ENCODE results near the gene PSMB7.

Gene PSMB7

DNA sequence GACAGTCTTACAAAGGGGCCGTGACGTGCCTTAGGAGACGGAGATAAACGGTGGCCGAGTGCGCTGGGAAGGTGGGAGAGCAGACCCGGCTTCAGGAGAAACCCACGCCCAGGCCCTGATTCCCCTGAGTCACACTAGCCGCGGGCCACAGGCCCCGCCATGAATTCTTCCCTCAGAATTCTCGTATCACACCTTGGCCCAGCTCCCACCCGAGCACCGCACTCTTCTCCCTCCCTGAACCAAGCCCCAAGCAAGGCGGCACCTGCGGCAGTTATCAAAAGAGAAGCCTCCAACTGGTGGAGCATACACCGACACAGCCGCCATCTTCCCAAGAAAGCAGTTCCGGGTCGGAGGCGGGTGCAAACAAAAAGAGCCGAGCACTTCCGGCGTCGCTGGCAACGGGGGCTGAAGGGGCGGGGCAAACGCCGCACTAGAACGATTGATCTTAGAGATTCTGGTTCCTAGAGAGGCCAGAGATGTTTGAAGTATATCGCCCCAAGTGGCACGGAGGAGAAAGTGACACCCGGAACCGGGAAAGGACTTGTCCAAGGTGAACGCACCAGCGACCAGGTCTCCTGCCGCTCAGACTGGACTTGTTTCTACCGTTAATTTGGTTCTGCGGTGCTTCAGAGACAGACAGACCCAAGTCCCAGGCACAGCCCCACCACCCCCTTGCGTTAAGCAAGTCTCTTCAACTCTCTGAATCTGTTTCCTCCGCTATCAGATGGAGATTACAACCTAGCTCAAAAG, at the start of gene PSMB7:
Gene PSMB7, minus strand, starts transcription at position 341 of the 750 bp plus-strand sequence. Its CDS starts 17 bp downstream, at position 324.
- peak; percentile 81 for DNase-seq (ENCODE audit: low read depth)
- TF ChIP-seq, protein P1, sequence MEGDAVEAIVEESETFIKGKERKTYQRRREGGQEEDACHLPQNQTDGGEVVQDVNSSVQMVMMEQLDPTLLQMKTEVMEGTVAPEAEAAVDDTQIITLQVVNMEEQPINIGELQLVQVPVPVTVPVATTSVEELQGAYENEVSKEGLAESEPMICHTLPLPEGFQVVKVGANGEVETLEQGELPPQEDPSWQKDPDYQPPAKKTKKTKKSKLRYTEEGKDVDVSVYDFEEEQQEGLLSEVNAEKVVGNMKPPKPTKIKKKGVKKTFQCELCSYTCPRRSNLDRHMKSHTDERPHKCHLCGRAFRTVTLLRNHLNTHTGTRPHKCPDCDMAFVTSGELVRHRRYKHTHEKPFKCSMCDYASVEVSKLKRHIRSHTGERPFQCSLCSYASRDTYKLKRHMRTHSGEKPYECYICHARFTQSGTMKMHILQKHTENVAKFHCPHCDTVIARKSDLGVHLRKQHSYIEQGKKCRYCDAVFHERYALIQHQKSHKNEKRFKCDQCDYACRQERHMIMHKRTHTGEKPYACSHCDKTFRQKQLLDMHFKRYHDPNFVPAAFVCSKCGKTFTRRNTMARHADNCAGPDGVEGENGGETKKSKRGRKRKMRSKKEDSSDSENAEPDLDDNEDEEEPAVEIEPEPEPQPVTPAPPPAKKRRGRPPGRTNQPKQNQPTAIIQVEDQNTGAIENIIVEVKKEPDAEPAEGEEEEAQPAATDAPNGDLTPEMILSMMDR (IDR thresholded peaks at IDR 0.05; ENCODE audit: control insufficient read depth, insufficient read depth, low read depth, low read length, missing control alignments), result peak; percentile 85
- H3K4me3 ChIP-seq (ENCODE audit: control insufficient read depth, low read depth, low read length), result peak within 1 kb of the TSS; percentile 83

DNA sequence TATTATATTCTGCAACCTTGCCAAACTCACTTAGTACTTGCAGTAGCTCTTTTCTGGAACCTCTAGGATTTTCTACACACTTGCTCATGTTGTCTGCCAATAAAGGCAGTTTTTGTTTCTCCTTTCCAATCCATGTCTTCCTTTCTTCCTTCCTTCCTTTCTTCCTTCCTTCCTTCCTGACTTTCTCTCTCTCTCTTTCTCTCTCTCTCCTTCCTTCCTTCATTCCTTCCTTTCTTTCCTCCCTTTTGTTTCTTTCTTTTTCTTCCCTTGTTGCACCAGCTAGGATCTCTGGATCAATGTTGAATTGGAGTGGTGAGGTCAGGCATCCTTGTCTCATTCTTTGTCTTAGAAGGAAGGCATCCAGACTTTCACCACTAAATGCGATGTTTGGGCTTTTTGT, 47.5 kb upstream of the PSMB7 start:
- no peak for DNase-seq (ENCODE audit: low read depth)
- TF ChIP-seq, protein P1 (IDR thresholded peaks at IDR 0.05; ENCODE audit: control insufficient read depth, insufficient read depth, low read depth, low read length, missing control alignments), result no peak
- H3K4me3 ChIP-seq (ENCODE audit: control insufficient read depth, low read depth, low read length), result no peak overlapping the region

DNA sequence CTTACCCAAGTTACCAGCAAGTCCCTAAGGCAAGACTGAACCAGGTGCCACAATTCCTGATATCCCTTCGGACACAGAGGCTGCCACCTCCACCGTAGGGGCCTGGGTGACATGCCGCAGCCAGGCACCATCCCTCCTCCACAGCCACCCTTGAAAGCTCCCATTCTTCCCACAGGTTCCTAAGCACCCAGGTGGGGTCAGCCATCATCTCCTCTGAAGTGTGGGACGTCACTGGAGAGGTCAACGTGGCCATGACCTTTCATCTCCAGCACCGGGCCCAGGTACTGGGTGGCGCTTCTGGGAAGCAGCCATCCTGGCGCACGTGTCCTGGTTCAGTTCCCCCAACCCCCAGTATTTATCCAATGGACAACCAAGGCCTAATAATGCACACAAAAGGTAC, 43.2 kb upstream of the PSMB7 start:
- no peak overlapping the region for H3K4me3 ChIP-seq (ENCODE audit: control insufficient read depth, low read depth, low read length)
- TF ChIP-seq, protein P1 (IDR thresholded peaks at IDR 0.05; ENCODE audit: control insufficient read depth, insufficient read depth, low read depth, low read length, missing control alignments), result no peak
- DNase-seq (ENCODE audit: low read depth), result no peak

DNA sequence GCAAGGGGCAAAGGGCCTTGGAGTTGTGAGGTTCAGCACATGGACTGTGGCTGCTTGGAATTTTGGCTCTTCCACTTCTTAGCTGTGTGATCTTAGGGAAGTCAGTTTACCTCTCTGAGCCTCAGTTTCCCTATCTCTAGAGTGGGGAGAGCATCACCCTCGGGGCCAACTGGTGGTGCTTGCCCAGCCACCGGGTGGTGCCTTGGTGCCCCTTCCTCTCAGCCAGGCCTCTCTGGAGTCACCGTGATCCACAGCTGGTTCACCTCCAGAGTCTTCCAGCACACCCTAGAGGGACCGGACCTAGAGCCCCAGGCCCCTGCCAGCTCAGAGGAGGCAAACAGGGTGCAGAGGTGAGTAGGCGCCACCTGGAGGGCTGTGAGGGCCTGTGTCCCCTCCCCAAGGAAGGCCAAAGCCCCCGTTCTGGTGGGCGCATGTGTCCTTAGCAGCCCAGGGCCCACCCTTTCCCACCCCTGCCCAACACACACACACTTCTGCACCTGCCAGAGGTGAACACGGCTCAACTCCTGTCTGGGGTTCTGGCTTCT, 42.7 kb upstream of the PSMB7 start:
- H3K4me3 ChIP-seq (ENCODE audit: control insufficient read depth, low read depth, low read length), result no peak overlapping the region
- TF ChIP-seq, protein P1 (IDR thresholded peaks at IDR 0.05; ENCODE audit: control insufficient read depth, insufficient read depth, low read depth, low read length, missing control alignments), result no peak
- DNase-seq (ENCODE audit: low read depth), result no peak

DNA sequence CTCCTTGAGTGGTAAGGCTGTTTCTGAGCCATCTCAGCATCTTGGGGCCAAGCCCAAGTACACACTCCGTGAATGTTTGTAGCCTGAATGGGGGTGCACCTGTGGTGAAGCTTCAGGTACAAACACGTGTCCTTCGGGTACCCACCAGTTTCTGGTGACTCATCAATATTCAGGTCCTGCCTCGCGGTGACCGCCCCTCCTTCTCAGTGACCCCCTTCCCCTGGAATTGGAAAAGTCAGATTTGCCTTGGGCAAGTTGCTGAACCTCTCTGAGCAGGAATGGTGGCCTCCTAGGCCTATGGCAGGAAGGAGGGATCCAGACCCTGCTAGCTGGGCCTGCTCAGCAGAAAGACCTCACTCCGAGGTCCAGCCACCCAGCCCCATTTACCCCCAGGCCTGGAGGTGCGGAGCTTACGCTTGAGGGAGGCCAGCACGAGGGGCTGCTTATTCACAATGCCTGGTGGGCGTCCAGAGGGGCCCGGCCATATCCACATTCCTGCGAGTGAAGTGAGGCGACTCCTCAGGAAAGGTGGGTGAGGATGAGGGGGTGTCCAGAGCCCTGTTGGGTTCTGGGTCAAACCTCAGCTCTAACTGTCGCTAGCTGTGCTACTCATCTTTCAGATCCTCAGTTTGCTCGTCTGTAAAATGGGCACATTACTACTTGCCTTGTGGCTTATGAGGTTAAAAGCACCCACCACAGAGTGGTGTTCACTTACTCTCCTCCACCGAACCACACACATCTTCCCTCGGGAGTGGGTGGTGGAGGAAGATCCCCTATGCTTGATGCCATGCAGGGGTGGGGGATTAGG, 42.0 kb upstream of the PSMB7 start:
- TF ChIP-seq, protein P1 (IDR thresholded peaks at IDR 0.05; ENCODE audit: control insufficient read depth, insufficient read depth, low read depth, low read length, missing control alignments), result no peak
- no peak overlapping the region for H3K4me3 ChIP-seq (ENCODE audit: control insufficient read depth, low read depth, low read length)
- no peak for DNase-seq (ENCODE audit: low read depth)

DNA sequence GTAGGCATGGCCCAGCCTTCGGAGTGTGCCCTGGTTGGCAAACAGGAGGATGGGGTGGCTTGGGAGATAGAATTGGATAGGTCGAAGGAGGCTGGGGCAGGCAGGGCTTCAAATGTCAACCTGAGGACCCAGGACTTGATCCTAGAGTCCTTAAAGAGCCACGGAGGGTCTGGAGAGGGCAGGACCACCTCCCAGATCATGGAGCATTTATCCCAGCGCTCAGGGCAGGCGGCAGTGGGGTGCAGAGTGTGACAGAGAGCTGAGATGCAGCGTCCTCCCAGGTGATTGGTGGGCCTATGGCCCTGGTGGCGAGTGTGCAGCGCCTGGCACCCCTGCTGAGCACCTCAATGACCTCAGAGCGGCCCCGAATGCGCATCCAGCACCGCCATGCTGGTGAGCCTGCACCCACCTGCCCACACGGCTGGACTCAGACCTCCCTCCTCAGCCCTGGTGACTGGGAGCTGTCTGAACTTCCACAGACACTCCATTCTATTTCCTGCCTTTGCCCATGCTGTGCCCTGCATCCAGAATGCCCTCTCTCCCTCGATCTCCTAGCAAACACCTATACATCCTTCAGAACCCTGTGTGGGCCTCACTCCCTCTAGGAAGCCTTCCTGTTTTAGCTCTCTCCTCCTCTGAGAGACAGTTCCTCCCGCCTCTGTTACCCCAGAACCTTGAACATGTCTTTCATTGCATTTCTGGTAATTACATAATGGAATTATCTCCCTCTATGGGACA, 41.3 kb upstream of the PSMB7 start:
- TF ChIP-seq, protein P1 (IDR thresholded peaks at IDR 0.05; ENCODE audit: control insufficient read depth, insufficient read depth, low read depth, low read length, missing control alignments), result no peak
- no peak for DNase-seq (ENCODE audit: low read depth)
- no peak overlapping the region for H3K4me3 ChIP-seq (ENCODE audit: control insufficient read depth, low read depth, low read length)
